Fibroblast of pulmonary artery (primary cell): ENCODE results near the gene TSPAN7.

Experiments
- DNase-seq: peaks from one replicate; pipeline ENCODE4 v3.0.0-alpha.2; 2010; ENCODE audit warnings: low read depth
- H3K4me3 ChIP-seq: replicated peaks from 2 replicates; pipeline ENCODE4 v1.5.1; 2011; ENCODE audit warnings: low read depth, mild to moderate bottlenecking, control low read depth, low read length, moderate library complexity
- TF ChIP-seq, protein P1 (sequence below): IDR thresholded peaks from 2 replicates; pipeline ENCODE4 v1.5.1; 2011; ENCODE audit warnings: mild to moderate bottlenecking, control low read depth, low read length, inconsistent platforms; ENCODE audit errors: missing control alignments

Gene TSPAN7

GRCh38 chrX:38660395-38661102 is 99.2 kb downstream of the TSPAN7 start:
- no peak overlapping the region for H3K4me3 ChIP-seq
- no peak for DNase-seq
- TF ChIP-seq, protein P1, sequence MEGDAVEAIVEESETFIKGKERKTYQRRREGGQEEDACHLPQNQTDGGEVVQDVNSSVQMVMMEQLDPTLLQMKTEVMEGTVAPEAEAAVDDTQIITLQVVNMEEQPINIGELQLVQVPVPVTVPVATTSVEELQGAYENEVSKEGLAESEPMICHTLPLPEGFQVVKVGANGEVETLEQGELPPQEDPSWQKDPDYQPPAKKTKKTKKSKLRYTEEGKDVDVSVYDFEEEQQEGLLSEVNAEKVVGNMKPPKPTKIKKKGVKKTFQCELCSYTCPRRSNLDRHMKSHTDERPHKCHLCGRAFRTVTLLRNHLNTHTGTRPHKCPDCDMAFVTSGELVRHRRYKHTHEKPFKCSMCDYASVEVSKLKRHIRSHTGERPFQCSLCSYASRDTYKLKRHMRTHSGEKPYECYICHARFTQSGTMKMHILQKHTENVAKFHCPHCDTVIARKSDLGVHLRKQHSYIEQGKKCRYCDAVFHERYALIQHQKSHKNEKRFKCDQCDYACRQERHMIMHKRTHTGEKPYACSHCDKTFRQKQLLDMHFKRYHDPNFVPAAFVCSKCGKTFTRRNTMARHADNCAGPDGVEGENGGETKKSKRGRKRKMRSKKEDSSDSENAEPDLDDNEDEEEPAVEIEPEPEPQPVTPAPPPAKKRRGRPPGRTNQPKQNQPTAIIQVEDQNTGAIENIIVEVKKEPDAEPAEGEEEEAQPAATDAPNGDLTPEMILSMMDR = no peak

DNA sequence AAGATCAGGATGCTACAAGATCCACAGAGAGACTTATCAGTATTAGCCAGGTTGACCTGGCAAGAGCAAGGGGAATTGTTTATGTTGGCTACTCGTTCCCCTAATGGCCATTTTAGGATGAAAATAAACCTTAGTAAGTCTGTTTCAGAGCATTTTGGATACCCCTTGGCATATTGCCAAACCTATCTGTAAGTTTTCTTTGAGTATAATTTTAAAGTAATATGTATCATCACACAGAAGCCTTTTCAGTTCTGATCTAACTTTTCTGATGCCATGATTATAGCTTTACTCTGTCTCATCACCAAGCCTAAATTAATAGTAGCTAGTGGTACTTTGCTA is 99.7 kb downstream of the TSPAN7 start:
- TF ChIP-seq, protein P1 = no peak
- H3K4me3 ChIP-seq = no peak overlapping the region
- DNase-seq = no peak

- TF ChIP-seq, protein P1 = no peak
- no peak overlapping the region for H3K4me3 ChIP-seq
- DNase-seq = no peak
Measured at GRCh38 chrX:38661561-38661960, 100.2 kb downstream of the TSPAN7 start.

DNA sequence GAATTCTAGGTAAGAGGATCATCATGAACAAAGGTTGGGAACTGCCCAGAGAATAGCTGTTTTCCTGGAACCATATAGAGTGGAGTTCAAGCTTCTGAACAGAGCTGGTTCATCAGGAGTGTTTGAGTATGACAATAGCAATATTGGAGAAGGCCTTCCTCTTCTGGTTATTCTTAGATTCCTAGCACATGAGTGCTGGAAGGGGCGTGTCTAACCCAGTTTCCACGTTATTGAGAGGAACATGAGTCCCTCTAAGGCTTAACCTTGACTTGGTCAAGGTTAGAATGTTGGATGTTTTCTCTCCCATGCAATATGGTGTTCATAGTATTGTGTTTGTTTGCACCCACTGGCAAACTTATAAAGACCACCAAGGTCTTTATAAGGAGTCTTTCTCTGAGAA is 101.3 kb downstream of the TSPAN7 start:
- no peak overlapping the region for H3K4me3 ChIP-seq
- TF ChIP-seq, protein P1 = no peak
- no peak for DNase-seq

DNA sequence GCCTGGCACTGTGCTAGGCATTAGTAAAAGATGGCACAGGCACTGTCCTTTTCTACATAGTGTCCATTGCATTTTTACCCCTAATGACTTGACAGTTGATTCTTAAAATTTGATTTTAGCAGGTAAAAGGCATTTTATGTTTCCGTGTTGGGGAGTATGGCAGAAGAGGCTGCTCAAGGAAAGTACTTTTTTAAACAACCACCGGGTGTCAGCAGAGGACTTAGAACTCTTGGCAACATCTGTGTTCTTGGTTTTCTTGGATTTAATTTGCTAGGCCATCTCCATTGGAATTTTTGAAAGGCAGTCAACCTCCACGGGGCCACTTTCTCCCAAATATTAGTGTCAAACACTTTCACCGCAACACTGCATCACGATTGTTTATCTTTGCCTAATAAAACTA is 102.9 kb downstream of the TSPAN7 start:
- peak; percentile 52 for DNase-seq
- no peak overlapping the region for H3K4me3 ChIP-seq
- TF ChIP-seq, protein P1 = peak; percentile 43

- no peak overlapping the region for H3K4me3 ChIP-seq
- TF ChIP-seq, protein P1 = no peak
- DNase-seq = no peak
Measured at GRCh38 chrX:38666909-38667308, 105.6 kb downstream of the TSPAN7 start.

DNA sequence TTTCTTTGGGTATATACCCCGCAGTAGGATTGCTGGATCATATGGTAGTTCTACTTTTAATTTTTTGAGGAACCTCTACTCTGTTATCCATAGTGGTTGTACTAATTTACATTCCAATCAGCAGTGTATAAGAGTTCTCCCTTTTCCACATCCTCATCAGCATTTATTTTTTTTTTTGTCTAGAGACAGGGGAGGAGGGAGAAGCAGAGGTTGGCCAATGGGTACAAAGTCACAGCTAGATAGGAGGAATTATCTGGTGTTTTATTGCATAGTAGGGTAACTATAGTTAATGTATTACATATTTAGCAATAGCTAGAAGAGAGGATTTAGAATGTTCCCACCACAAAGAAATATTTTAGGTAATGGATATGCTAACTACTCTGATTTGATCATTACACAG is 107.4 kb downstream of the TSPAN7 start:
- no peak overlapping the region for H3K4me3 ChIP-seq
- no peak for DNase-seq
- TF ChIP-seq, protein P1 = no peak
